Activated CD8-positive, alpha-beta memory T cell treated with anti-CD3 and anti-CD28 coated beads, Interleukin-2, amount 50 U/mL, for 24 hours (primary cell): ENCODE data around the gene ZBTB5.
A peak's percentile ranks its signal among the peaks of the same experiment; 100 is the strongest.
"Not testable (repeated sequence)": the region's sequence is repeated elsewhere in the genome, so short reads cannot be mapped to it uniquely, and the experiment has no call there.

Experiments used
- DNase-seq: peaks from one replicate; pipeline ENCODE4 v3.0.0-alpha.2; 2020; ENCODE audit errors: extremely low read depth

ZBTB5 gene

GRCh38 chr9:37486616-37487548 lies 21.6 kb upstream of the ZBTB5 start:
- DNase-seq, result no peak

- no peak for DNase-seq
Observed at GRCh38 chr9:37486256-37486615, 21.0 kb upstream of the ZBTB5 start.

- DNase-seq, result peak; percentile 82
Observed at GRCh38 chr9:37485389-37486255, 20.4 kb upstream of the ZBTB5 start, which contains the start of gene POLR1E. Gene POLR1E, plus strand, starts transcription at chr9:37485948. Its CDS starts 100 bp downstream, at chr9:37486048.

GRCh38 chr9:37480759-37481158 lies 15.5 kb upstream of the ZBTB5 start:
- DNase-seq, result no peak

- DNase-seq, result not testable (repeated sequence)
Observed at GRCh38 chr9:37477987-37478619, 12.9 kb upstream of the ZBTB5 start.

- not testable (repeated sequence) for DNase-seq
Observed at GRCh38 chr9:37477443-37477842, 12.2 kb upstream of the ZBTB5 start.

- no peak for DNase-seq
Observed at GRCh38 chr9:37476930-37477329, 11.7 kb upstream of the ZBTB5 start.

DNA sequence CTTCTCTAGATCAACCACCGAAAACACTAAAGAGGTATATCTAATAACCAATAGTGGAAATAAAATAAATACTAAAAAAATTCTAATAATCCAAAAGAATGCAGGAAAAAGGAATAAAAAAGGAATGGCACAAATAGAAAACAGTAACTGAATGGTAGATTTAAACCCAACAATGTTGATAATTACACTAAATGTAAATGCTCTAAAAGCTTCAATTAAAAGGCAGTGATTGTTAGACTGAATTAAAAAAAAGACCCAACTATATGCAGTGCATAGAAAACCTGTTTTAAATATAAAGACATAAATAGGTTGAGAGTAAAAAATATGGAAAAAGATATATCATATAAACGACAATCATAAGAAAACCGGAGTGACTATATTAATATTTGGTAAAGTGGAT lies 9.2 kb upstream of the ZBTB5 start:
- no peak for DNase-seq

- not testable (repeated sequence) for DNase-seq
Observed at GRCh38 chr9:37473982-37474381, 8.7 kb upstream of the ZBTB5 start.

DNA sequence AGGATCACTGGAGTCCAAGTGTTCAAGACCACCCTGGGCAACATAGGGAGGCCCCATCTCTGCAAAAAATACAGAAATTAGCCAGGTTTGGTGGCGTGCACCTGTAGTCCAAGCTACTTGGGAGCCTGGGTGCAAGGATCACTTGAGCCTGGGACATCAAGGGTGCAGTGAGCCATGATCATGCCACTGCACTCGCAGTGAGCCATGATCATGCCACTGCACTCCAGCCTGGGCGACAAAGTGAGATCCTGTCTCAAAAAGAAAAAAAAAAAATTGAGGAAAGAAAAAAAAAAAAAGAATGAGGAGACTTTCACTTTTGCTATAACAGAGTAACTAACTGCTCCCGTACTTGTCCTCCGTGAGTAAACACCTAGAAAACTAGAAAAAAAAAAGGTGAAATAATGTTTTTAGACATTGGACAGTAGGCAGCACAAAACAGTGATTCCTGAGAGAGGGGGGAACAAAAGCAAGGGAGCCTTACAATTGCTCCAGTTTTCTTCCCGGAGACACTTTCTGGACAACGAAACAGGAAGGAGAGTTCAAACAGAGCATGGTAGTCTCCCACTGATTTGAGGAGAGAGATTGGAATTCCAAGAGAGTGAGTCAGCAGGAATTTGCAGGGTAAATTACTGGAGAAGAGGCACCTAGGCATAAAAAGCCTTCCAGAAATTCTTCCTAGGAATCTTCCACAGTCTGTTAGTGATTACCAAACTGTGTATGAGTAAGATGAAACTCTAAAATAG lies 6.9 kb upstream of the ZBTB5 start:
- no peak for DNase-seq

DNA sequence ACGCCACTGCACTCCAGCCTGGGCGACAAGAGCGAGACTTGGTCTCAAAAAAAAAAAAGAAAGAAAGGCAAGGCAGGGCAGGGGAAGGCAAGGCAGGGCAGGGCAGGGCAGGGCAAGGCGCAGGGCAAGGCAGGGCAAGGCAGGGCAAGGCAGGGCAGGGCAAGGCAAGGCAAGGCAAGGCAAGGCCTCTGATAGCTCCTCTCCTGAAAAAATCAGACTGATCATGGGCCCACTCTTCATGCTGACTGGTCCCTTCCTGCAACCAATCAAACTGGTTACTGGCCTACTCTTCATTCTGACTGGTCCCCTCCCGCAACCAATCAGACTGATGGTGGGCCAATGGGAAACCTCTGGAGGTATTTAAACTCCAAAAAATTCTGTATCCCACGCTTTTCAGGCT lies 3.4 kb upstream of the ZBTB5 start:
- no peak for DNase-seq

DNA sequence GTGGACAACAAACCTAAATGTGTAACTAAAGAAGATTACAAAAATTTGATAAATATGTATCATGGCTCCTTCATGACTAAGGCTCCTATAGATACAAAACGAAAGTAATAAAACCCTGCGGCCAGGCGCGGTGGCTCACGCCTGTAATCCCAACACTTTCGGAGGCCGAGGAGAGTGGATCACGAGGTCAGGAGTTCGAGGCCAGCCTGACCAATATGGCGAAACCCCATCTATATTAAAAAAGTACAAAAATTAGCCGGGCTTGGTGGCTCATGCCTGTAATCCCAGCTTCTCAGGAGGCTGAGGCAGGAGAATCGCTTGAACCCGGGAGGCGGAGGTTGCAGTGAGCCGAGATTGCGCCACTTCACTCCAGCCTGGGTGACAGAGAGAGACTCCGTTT lies 2.3 kb upstream of the ZBTB5 start:
- not testable (repeated sequence) for DNase-seq

GRCh38 chr9:37466037-37466709 lies 923 bp upstream of the ZBTB5 start:
- DNase-seq, result no peak

GRCh38 chr9:37464426-37465248 lies 613 bp downstream of the ZBTB5 start:
- no peak for DNase-seq

GRCh38 chr9:37464006-37464405 lies 1.2 kb downstream of the ZBTB5 start:
- no peak for DNase-seq

- DNase-seq, result no peak
Observed at GRCh38 chr9:37456817-37457216, 8.4 kb downstream of the ZBTB5 start.

DNA sequence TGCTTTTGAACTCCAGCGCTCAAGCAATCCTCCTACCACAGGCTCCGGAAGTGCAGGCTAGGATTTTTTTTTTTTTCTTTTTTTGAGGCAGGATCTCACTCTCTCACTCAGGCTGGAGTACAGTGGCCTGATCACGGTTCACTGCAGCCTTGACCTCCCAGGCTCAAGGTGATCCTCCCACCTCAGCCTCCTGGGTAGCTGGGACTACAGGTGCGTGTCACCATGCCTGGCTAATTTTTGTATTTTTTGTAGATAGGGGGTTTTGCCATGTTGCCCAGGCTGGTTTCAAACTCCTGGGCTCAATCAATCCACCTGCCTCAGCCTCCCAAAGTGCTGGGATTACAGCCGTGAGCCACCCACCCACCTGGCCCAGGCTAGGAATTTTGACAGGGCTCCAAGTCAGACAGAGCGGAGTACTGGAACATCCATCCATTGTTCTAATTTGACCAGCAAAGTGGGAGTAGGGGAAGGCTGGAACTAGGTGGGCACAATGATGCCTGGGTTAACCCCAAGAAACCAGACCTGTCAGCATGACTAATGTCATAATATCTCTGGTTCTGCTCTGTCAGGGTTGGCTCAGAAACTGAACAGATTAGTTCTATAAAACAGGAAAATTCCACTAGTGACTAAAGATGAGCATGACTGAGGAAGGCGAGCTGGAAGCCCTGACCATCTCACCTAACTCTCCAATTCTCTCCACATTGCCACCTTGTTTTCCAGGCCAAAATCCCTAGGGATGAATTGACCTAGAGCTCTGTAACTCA lies 9.2 kb downstream of the ZBTB5 start:
- DNase-seq, result no peak

DNA sequence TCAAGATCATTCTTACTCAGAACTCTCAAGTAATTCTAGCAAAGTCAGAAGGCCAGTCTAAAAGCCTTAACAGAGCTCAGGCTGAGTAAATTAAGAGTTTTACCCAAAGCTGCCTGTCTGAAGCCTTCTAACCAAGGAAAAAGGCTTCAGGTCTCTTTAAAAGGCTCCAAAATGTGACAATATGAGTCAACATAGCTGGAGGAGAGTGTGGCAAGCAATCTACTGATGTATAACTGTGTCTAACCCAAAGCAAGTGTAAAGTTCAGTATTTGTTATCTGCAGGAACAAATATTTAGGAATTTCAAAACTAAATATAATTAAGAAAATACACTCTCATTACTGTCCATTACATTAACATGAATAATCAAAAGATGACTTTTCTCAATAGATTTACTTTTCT lies 11.0 kb downstream of the ZBTB5 start:
- no peak for DNase-seq

DNA sequence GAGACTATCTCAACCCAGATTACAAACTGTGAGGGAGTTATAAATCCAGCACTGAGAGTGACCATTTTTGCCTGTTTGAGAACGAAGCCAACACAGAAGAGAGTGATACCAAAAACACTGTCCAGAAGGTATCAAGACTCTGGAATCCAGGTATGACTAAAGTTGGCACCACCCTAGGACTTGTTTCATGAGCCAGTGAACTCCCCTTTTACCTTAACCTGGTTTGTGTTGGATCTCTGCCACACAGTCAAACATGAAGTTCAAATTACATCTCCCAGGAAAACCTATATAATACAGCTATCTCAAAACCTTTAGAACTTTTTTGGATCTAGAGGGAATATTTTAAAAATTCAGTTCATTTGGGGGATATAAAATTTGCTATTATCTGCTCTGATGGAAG lies 11.4 kb downstream of the ZBTB5 start:
- DNase-seq, result no peak
